HepG2 (cell line): ENCODE results near the gene NPHP4.

Experiments
- EZH2 ChIP-seq: conservative IDR thresholded peaks from 2 replicates; pipeline ENCODE4 v1.6.1; 2012; ENCODE audit warnings: mild to moderate bottlenecking, low read depth, low read length, moderate library complexity
- FOXA1 ChIP-seq, 2 experiments: fragments of 450-650 bp in 1 of 2; sonication (generic) in 1 of 2; formaldehyde crosslinking in 1 of 2; IDR thresholded peaks; 2 replicates each; pipeline versions ENCODE4 v1.4.0 to v1.6.1; 2016 to 2020; ENCODE audit warnings: missing genetic modification reagents in 1 of 2
- POLR2A ChIP-seq, 2 experiments: IDR thresholded peaks; 2 replicates each; pipeline ENCODE4 v1.6.1; 2011; ENCODE audit warnings: low read depth in 2 of 2, low read length in 2 of 2, mild to moderate bottlenecking in 1 of 2, moderate library complexity in 1 of 2; ENCODE audit not compliant: insufficient read depth in 1 of 2
- TGIF2 ChIP-seq: IDR thresholded peaks from 2 replicates; pipeline ENCODE4 v1.6.1; 2016; ENCODE audit warnings: control low read depth, missing compliant biosample characterization
- TF ChIP-seq, protein P1 (sequence below): sonication (generic); formaldehyde crosslinking; IDR thresholded peaks from 2 replicates; pipeline ENCODE4 v1.5.0; 2020; ENCODE audit warnings: mild to moderate bottlenecking, missing genetic modification reagents, moderate library complexity
- TF ChIP-seq, protein P2 (sequence below): sonication (generic); formaldehyde crosslinking; IDR thresholded peaks from 2 replicates; pipeline ENCODE4 v1.9.0; 2022; ENCODE audit warnings: missing genetic modification reagents, mild to moderate bottlenecking, borderline replicate concordance
- TF ChIP-seq, protein P3 (sequence below): sonication (generic); formaldehyde crosslinking; IDR thresholded peaks from 2 replicates; pipeline ENCODE4 v1.5.0; 2020; ENCODE audit warnings: mild to moderate bottlenecking, missing genetic modification reagents

DNA sequence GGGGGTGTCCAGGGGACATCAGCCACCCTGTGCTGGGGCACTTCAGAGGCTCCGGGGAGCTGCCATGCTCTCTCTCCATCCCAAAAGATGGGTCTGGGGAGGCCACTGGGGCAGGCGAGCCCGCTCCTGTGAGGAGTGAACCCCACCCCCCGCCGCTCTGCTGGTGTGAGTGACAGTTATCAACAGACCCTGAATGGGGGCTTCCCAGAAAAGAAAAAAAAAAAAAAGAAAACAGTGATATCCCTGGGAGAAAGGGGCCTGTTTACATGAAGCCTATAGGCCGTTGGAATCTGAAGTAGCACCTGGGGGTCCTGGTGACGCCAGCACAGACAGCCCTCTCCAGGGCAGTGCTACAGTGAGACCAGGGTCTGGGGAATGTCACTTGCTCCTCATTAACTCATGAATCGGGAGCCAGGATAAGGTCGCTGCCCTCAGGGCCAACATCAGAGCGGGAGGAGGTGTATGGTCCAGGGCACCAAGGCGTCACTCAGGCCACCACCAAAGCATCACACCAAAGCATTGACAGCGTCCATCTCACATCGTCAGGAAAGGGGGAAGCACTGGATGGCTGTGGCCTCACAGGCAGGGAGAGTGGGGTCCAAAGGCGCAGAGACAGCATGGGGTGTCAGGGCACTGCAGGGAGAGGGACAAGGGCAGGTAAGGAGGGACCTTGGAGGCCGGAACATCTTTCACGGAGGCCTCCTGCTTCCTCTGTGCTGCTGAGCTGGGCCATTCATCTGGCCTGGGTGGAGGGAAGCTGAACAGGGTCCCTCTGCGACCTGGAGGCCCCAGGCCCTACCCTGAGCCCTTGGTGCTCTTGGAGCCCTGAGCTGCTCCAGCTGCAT is 8.4 kb upstream of the NPHP4 start:
- TF ChIP-seq, protein P1, sequence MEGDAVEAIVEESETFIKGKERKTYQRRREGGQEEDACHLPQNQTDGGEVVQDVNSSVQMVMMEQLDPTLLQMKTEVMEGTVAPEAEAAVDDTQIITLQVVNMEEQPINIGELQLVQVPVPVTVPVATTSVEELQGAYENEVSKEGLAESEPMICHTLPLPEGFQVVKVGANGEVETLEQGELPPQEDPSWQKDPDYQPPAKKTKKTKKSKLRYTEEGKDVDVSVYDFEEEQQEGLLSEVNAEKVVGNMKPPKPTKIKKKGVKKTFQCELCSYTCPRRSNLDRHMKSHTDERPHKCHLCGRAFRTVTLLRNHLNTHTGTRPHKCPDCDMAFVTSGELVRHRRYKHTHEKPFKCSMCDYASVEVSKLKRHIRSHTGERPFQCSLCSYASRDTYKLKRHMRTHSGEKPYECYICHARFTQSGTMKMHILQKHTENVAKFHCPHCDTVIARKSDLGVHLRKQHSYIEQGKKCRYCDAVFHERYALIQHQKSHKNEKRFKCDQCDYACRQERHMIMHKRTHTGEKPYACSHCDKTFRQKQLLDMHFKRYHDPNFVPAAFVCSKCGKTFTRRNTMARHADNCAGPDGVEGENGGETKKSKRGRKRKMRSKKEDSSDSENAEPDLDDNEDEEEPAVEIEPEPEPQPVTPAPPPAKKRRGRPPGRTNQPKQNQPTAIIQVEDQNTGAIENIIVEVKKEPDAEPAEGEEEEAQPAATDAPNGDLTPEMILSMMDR (CRISPR knock-in tag), result no peak
- TF ChIP-seq POLR2A (IDR thresholded peaks at IDR 0.05; ENCODE audit: insufficient read depth in 1 of 2, low read depth in 2 of 2, low read length in 2 of 2) (no peak), FOXA1 (IDR thresholded peaks at IDR 0.05) (no peak), FOXA1 (CRISPR knock-in tag; IDR thresholded peaks at IDR 0.05) (no peak), EZH2 (no peak), TGIF2 (CRISPR knock-in tag) (no peak)
- TF ChIP-seq, protein P2, sequence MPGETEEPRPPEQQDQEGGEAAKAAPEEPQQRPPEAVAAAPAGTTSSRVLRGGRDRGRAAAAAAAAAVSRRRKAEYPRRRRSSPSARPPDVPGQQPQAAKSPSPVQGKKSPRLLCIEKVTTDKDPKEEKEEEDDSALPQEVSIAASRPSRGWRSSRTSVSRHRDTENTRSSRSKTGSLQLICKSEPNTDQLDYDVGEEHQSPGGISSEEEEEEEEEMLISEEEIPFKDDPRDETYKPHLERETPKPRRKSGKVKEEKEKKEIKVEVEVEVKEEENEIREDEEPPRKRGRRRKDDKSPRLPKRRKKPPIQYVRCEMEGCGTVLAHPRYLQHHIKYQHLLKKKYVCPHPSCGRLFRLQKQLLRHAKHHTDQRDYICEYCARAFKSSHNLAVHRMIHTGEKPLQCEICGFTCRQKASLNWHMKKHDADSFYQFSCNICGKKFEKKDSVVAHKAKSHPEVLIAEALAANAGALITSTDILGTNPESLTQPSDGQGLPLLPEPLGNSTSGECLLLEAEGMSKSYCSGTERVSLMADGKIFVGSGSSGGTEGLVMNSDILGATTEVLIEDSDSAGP (CRISPR knock-in tag), result no peak
- TF ChIP-seq, protein P3, sequence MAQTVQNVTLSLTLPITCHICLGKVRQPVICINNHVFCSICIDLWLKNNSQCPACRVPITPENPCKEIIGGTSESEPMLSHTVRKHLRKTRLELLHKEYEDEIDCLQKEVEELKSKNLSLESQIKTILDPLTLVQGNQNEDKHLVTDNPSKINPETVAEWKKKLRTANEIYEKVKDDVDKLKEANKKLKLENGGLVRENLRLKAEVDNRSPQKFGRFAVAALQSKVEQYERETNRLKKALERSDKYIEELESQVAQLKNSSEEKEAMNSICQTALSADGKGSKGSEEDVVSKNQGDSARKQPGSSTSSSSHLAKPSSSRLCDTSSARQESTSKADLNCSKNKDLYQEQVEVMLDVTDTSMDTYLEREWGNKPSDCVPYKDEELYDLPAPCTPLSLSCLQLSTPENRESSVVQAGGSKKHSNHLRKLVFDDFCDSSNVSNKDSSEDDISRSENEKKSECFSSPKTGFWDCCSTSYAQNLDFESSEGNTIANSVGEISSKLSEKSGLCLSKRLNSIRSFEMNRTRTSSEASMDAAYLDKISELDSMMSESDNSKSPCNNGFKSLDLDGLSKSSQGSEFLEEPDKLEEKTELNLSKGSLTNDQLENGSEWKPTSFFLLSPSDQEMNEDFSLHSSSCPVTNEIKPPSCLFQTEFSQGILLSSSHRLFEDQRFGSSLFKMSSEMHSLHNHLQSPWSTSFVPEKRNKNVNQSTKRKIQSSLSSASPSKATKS (CRISPR knock-in tag), result no peak
